Measurements from ENCODE around the gene FARS2. TPM values are rescaled to one million over a fixed set of nuclear protein-coding genes. Genes with fewer than 3 reads are reported as not detected.
"Not testable (repeated sequence)": the region's sequence is repeated elsewhere in the genome, so short reads cannot be mapped to it uniquely, and the experiment has no call there.

Gene FARS2
- total RNA-seq, 1 experiment from 2014 or later: 13.8 TPM

GRCh38 chr6:5682530-5682929 is 421.2 kb downstream of the FARS2 start:
- Histone ChIP-seq H4K20me1 (ENCODE audit: insufficient read depth) (no peaks in the 10 kb centered on the region; the same call in 1 of the 2 replicates), H3K4me3 (replicated peaks in 1 of 2; ENCODE audit: low read depth in 1 of 2, low read length in 2 of 2) (no peak overlapping the region), H3K9me3 (ENCODE audit: control insufficient read depth in 1 of 2, insufficient read depth in 1 of 2, low read depth in 1 of 2, low read length in 2 of 2) (no peaks in the 10 kb centered on the region), H3K36me3 (ENCODE audit: control insufficient read depth in 1 of 2, insufficient read depth in 2 of 2, low read length in 2 of 2) (no peaks in the 10 kb centered on the region), H3K9me2 (ENCODE audit: insufficient read depth) (no peaks in the 10 kb centered on the region), H3K79me2 (ENCODE audit: insufficient read depth, low read length) (no peaks in the 10 kb centered on the region), H3K27ac (ENCODE audit: low read depth, low read length) (no peak overlapping the region), H3K27me3 (ENCODE audit: insufficient read depth, low read length) (no peaks in the 10 kb centered on the region), H3K4me2 (ENCODE audit: low read length) (no peak overlapping the region), H3K9ac (ENCODE audit: low read length) (no peak overlapping the region), H3K4me1 (ENCODE audit: control insufficient read depth in 1 of 2, insufficient read depth in 2 of 2, low read length in 2 of 2) (no peaks in the 10 kb centered on the region), H2AFZ (ENCODE audit: low read depth, low read length, poor library complexity, severe bottlenecking) (no peak overlapping the region)
- no peak for TF ChIP-seq FOSL1 (IDR thresholded peaks at IDR 0.05; ENCODE audit: low read depth)
- TF ChIP-seq, protein P1, sequence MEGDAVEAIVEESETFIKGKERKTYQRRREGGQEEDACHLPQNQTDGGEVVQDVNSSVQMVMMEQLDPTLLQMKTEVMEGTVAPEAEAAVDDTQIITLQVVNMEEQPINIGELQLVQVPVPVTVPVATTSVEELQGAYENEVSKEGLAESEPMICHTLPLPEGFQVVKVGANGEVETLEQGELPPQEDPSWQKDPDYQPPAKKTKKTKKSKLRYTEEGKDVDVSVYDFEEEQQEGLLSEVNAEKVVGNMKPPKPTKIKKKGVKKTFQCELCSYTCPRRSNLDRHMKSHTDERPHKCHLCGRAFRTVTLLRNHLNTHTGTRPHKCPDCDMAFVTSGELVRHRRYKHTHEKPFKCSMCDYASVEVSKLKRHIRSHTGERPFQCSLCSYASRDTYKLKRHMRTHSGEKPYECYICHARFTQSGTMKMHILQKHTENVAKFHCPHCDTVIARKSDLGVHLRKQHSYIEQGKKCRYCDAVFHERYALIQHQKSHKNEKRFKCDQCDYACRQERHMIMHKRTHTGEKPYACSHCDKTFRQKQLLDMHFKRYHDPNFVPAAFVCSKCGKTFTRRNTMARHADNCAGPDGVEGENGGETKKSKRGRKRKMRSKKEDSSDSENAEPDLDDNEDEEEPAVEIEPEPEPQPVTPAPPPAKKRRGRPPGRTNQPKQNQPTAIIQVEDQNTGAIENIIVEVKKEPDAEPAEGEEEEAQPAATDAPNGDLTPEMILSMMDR (IDR thresholded peaks at IDR 0.05 in 2 of 3, conservative IDR thresholded peaks at IDR 0.05 in 1 of 3; ENCODE audit: borderline replicate concordance in 1 of 3, insufficient read depth in 1 of 3, low read depth in 2 of 3, low read length in 2 of 3): no peak
- no peak for TF ChIP-seq CEBPB (IDR thresholded peaks at IDR 0.05; ENCODE audit: low read depth)
- no peak for TF ChIP-seq YY1 (IDR thresholded peaks at IDR 0.05; ENCODE audit: extremely low read depth, insufficient replicate concordance, low read depth, low read length)
- TF ChIP-seq ELF1 (IDR thresholded peaks at IDR 0.05; ENCODE audit: borderline replicate concordance, low read depth): no peak
- TF ChIP-seq JUND (IDR thresholded peaks at IDR 0.05): no peak
- no peak for TF ChIP-seq SP1 (IDR thresholded peaks at IDR 0.05; ENCODE audit: low read depth)
- intact Hi-C loops (cut with micrococcal nuclease): no loop called here
- no TSS peak for BruUV-seq (replicated peaks)
- CTCF ChIA-PET: no interaction called here
- ATAC-seq (no peak), DNase-seq (ENCODE audit: low read depth, low spot score) (no peak)
- RAD21 ChIA-PET (ENCODE audit: low non-redundant PET in 1 of 2, low total read pairs in 2 of 2, uncharacterized antibody in 2 of 2, unreplicated experiment in 2 of 2): no interaction called here
- POLR2A ChIA-PET: no interaction called here

DNA sequence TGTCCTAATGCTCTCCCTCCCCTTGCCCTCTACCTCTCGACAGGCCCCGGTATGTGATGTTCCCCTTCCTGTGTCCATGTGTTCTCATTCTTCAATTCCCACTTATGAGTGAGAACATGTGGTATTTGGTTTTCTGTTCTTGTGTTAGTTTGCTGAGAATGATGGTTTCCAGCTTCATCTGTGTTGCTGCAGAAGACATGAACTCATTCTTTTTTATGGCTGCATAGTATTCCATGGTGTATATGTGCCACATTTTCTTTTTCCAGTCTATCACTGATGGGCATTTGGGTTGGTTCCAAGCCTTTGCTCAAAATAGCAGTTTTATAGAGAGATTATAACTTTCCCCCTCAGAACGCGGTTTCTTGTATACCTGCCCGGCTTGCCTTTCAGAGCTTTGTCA is 422.4 kb downstream of the FARS2 start:
- H3K27me3 ChIP-seq (ENCODE audit: insufficient read depth, low read length); H3K4me1 ChIP-seq (ENCODE audit: control insufficient read depth in 1 of 2, insufficient read depth in 2 of 2, low read length in 2 of 2); H4K20me1 ChIP-seq (ENCODE audit: insufficient read depth); H3K36me3 ChIP-seq (ENCODE audit: control insufficient read depth in 1 of 2, insufficient read depth in 2 of 2, low read length in 2 of 2); H3K9me3 ChIP-seq (ENCODE audit: control insufficient read depth in 1 of 2, insufficient read depth in 1 of 2, low read depth in 1 of 2, low read length in 2 of 2); DNase-seq (ENCODE audit: low read depth, low spot score); H3K27ac ChIP-seq (ENCODE audit: low read depth, low read length); RAD21 ChIA-PET (ENCODE audit: low non-redundant PET in 1 of 2, low total read pairs in 2 of 2, uncharacterized antibody in 2 of 2, unreplicated experiment in 2 of 2); intact Hi-C loops (cut with micrococcal nuclease); H3K4me2 ChIP-seq (ENCODE audit: low read length); H2AFZ ChIP-seq (ENCODE audit: low read depth, low read length, poor library complexity, severe bottlenecking); ATAC-seq; H3K9ac ChIP-seq (ENCODE audit: low read length); H3K4me3 ChIP-seq (replicated peaks in 1 of 2; ENCODE audit: low read depth in 1 of 2, low read length in 2 of 2); H3K79me2 ChIP-seq (ENCODE audit: insufficient read depth, low read length); H3K9me2 ChIP-seq (ENCODE audit: insufficient read depth); POLR2A ChIA-PET; CTCF ChIA-PET; BruUV-seq (replicated peaks): not testable (repeated sequence)

Measured in HCT116 (cell line).